Measurements from ENCODE around the gene HPSE2.

GRCh38 chr10:98915911-98916310 is 319.7 kb downstream of the HPSE2 start:
- TF ChIP-seq CTCF (IDR thresholded peaks at IDR 0.05; ENCODE audit: borderline replicate concordance, extremely low read depth, low read length, poor library complexity, severe bottlenecking): no peak
- TF ChIP-seq EZH2 (IDR thresholded peaks at IDR 0.05; ENCODE audit: borderline replicate concordance, low read depth, low read length, severe bottlenecking): no peak

All from DND-41 (cell line).